Fibroblast of skin of scalp (primary cell): ENCODE measurements around the gene GABRA5.
"Not testable (repeated sequence)": the region's sequence is repeated elsewhere in the genome, so short reads cannot be mapped to it uniquely, and the experiment has no call there.

Experiments
- DNase-seq: peaks from one replicate; pipeline ENCODE4 v3.0.0-alpha.2; 2013

GABRA5 gene

GRCh38 chr15:26877831-26878230 is 11.0 kb downstream of the GABRA5 start:
- DNase-seq: no peak

- DNase-seq: no peak
These were observed 12.8 kb downstream of the GABRA5 start for GRCh38 chr15:26879706-26880105.

GRCh38 chr15:26882112-26882511 is 15.2 kb downstream of the GABRA5 start:
- no peak for DNase-seq

GRCh38 chr15:26882616-26883365 is 15.9 kb downstream of the GABRA5 start:
- no peak for DNase-seq

GRCh38 chr15:26883466-26883865 is 16.6 kb downstream of the GABRA5 start:
- no peak for DNase-seq

- no peak for DNase-seq
These were observed 19.7 kb downstream of the GABRA5 start for GRCh38 chr15:26886566-26886965.

- DNase-seq: peak; percentile 74
These were observed 21.2 kb downstream of the GABRA5 start for GRCh38 chr15:26887926-26888666.

- no peak for DNase-seq
These were observed 21.9 kb downstream of the GABRA5 start for GRCh38 chr15:26888761-26889160.

- DNase-seq: peak; percentile 66
These were observed 22.5 kb downstream of the GABRA5 start for GRCh38 chr15:26889298-26889898.

- DNase-seq: no peak
These were observed 23.6 kb downstream of the GABRA5 start for GRCh38 chr15:26890451-26890850.

- DNase-seq: no peak
These were observed 24.1 kb downstream of the GABRA5 start for GRCh38 chr15:26890988-26891387.

GRCh38 chr15:26891448-26892181 is 24.8 kb downstream of the GABRA5 start:
- peak; percentile 80 for DNase-seq

- no peak for DNase-seq
These were observed 25.3 kb downstream of the GABRA5 start for GRCh38 chr15:26892182-26892518.

GRCh38 chr15:26892678-26893077 is 25.8 kb downstream of the GABRA5 start:
- DNase-seq: no peak

- no peak for DNase-seq
These were observed 26.6 kb downstream of the GABRA5 start for GRCh38 chr15:26893351-26894065.

- no peak for DNase-seq
These were observed 27.3 kb downstream of the GABRA5 start for GRCh38 chr15:26894181-26894580.

GRCh38 chr15:26895346-26895745 is 28.5 kb downstream of the GABRA5 start:
- not testable (repeated sequence) for DNase-seq

GRCh38 chr15:26899658-26900057 is 32.8 kb downstream of the GABRA5 start:
- DNase-seq: no peak

- DNase-seq: no peak
These were observed 34.2 kb downstream of the GABRA5 start for GRCh38 chr15:26901041-26901440.

- no peak for DNase-seq
These were observed 43.9 kb downstream of the GABRA5 start for GRCh38 chr15:26910715-26911114.

GRCh38 chr15:26921433-26921832 is 54.6 kb downstream of the GABRA5 start:
- DNase-seq: no peak

GRCh38 chr15:26926081-26926480 is 59.2 kb downstream of the GABRA5 start:
- DNase-seq: no peak
